Activated CD4-positive, alpha-beta T cell treated with anti-CD3 and anti-CD28 coated beads, Interleukin-2, amount 50 U/mL, for 4 hours (primary cell): Measurements from ENCODE around the gene ANKRD11.

Experiments
- DNase-seq, 2 experiments: peaks; one replicate each; pipeline ENCODE4 v3.0.0-alpha.2; 2020

Gene ANKRD11

GRCh38 chr16:89378947-89379771 lies 111.2 kb downstream of the ANKRD11 start:
- no peak for DNase-seq

GRCh38 chr16:89377453-89377848 lies 112.9 kb downstream of the ANKRD11 start:
- no peak for DNase-seq

- no peak for DNase-seq
These were observed 113.4 kb downstream of the ANKRD11 start for GRCh38 chr16:89376812-89377452.

- DNase-seq, result no peak
These were observed 114.7 kb downstream of the ANKRD11 start for GRCh38 chr16:89375686-89376085.

- no peak for DNase-seq
These were observed 115.3 kb downstream of the ANKRD11 start for GRCh38 chr16:89375021-89375420.

GRCh38 chr16:89374393-89374960 lies 115.9 kb downstream of the ANKRD11 start:
- no peak for DNase-seq

GRCh38 chr16:89373355-89374110 lies 116.8 kb downstream of the ANKRD11 start:
- no peak for DNase-seq

GRCh38 chr16:89371968-89372634 lies 118.3 kb downstream of the ANKRD11 start:
- DNase-seq, result no peak

- DNase-seq, result no peak
These were observed 119.0 kb downstream of the ANKRD11 start for GRCh38 chr16:89371386-89371785.

GRCh38 chr16:89370601-89371000 lies 119.8 kb downstream of the ANKRD11 start:
- no peak for DNase-seq

- no peak for DNase-seq
These were observed 120.3 kb downstream of the ANKRD11 start for GRCh38 chr16:89370081-89370511.

GRCh38 chr16:89369266-89369895 lies 121.0 kb downstream of the ANKRD11 start:
- DNase-seq, result no peak

- DNase-seq, result no peak
These were observed 121.6 kb downstream of the ANKRD11 start for GRCh38 chr16:89368604-89369249.

GRCh38 chr16:89367538-89367915 lies 122.8 kb downstream of the ANKRD11 start:
- DNase-seq, result no peak

GRCh38 chr16:89366561-89367537 lies 123.5 kb downstream of the ANKRD11 start:
- DNase-seq, result no peak

GRCh38 chr16:89365996-89366395 lies 124.4 kb downstream of the ANKRD11 start:
- DNase-seq, result no peak

GRCh38 chr16:89365044-89365467 lies 125.3 kb downstream of the ANKRD11 start:
- no peak for DNase-seq

- no peak for DNase-seq
These were observed 125.8 kb downstream of the ANKRD11 start for GRCh38 chr16:89364606-89365005.

GRCh38 chr16:89363621-89364393 lies 126.6 kb downstream of the ANKRD11 start:
- peak in 1 of 2 experiments; percentile 35 for DNase-seq
